Measurements from ENCODE around the gene DTWD2. TPM values are rescaled to one million over a fixed set of nuclear protein-coding genes. Genes with fewer than 3 reads are reported as not detected.

DTWD2 gene
- total RNA-seq, 1 experiment from 2014 or later = 10.0 TPM

- no peaks in the 10 kb centered on the region for H3K9me3 ChIP-seq (ENCODE audit: control insufficient read depth, insufficient read depth, low read depth, low read length)
- no peaks in the 10 kb centered on the region for H3K27me3 ChIP-seq (ENCODE audit: control insufficient read depth, insufficient read depth, low read length)
- H3K27ac ChIP-seq (ENCODE audit: low read length) = no peak overlapping the region
- no peak overlapping the region for H3K4me3 ChIP-seq (ENCODE audit: low read depth in 2 of 2, low read length in 2 of 2)
- no peak for TF ChIP-seq CTCF (IDR thresholded peaks at IDR 0.05)
- intact Hi-C loops (cut with micrococcal nuclease; ENCODE audit: unreplicated experiment) (no loop called here), in situ Hi-C loops (cut with HindIII; ENCODE audit: low pct_unique_long_range_greater_than_20kb, low sequenced_read_pairs) (no loop called here)
- CTCF ChIA-PET = no interaction called here
- no peaks in the 10 kb centered on the region for H3K4me1 ChIP-seq (ENCODE audit: control insufficient read depth, insufficient read depth, low read length)
- BruUV-seq (replicated peaks) = no TSS peak
- POLR2A ChIA-PET = no interaction called here
- DNase-seq (ENCODE audit: low read depth, low spot score) (no peak), ATAC-seq (no peak)
- no peaks in the 10 kb centered on the region for H3K36me3 ChIP-seq (ENCODE audit: control insufficient read depth, insufficient read depth, low read length)
Observed at GRCh38 chr5:118832974-118833373, 155.4 kb downstream of the DTWD2 start.

GRCh38 chr5:118825226-118825625 is 163.1 kb downstream of the DTWD2 start:
- Histone ChIP-seq H3K27ac (ENCODE audit: low read length) (no peak overlapping the region), H3K27me3 (ENCODE audit: control insufficient read depth, insufficient read depth, low read length) (no peaks in the 10 kb centered on the region), H3K36me3 (ENCODE audit: control insufficient read depth, insufficient read depth, low read length) (no peaks in the 10 kb centered on the region), H3K4me3 (ENCODE audit: low read depth in 2 of 2, low read length in 2 of 2) (no peak overlapping the region), H3K9me3 (ENCODE audit: control insufficient read depth, insufficient read depth, low read depth, low read length) (no peaks in the 10 kb centered on the region), H3K4me1 (ENCODE audit: control insufficient read depth, insufficient read depth, low read length) (no peaks in the 10 kb centered on the region)
- in situ Hi-C loops (cut with HindIII; ENCODE audit: low pct_unique_long_range_greater_than_20kb, low sequenced_read_pairs) = no loop called here
- intact Hi-C loops (cut with micrococcal nuclease; ENCODE audit: unreplicated experiment) = no loop called here
- TF ChIP-seq SIN3A (IDR thresholded peaks at IDR 0.05; ENCODE audit: borderline replicate concordance, insufficient read depth, low read depth, low read length) = no peak
- TF ChIP-seq POLR2AphosphoS5 (IDR thresholded peaks at IDR 0.05; ENCODE audit: low read depth, low read length) = no peak
- TF ChIP-seq CTCF (IDR thresholded peaks at IDR 0.05) = no peak
- no peak for TF ChIP-seq REST (IDR thresholded peaks at IDR 0.05; ENCODE audit: insufficient read depth in 1 of 2, low read depth in 2 of 2, low read length in 1 of 2)
- no peak for TF ChIP-seq TCF7L2 (IDR thresholded peaks at IDR 0.05; ENCODE audit: low read depth, low read length)
- ChIA-PET CTCF (no interaction called here), POLR2A (no interaction called here)
- ATAC-seq = no peak
- no peak for DNase-seq (ENCODE audit: low read depth, low spot score)
- no TSS peak for BruUV-seq (replicated peaks)

GRCh38 chr5:118818604-118819003 is 169.7 kb downstream of the DTWD2 start:
- ChIA-PET CTCF (no interaction called here), POLR2A (no interaction called here)
- no peak for DNase-seq (ENCODE audit: low read depth, low spot score)
- Histone ChIP-seq H3K27ac (ENCODE audit: low read length) (no peak overlapping the region), H3K36me3 (ENCODE audit: control insufficient read depth, insufficient read depth, low read length) (no peaks in the 10 kb centered on the region), H3K4me1 (ENCODE audit: control insufficient read depth, insufficient read depth, low read length) (no peaks in the 10 kb centered on the region), H3K9me3 (ENCODE audit: control insufficient read depth, insufficient read depth, low read depth, low read length) (no peaks in the 10 kb centered on the region), H3K27me3 (ENCODE audit: control insufficient read depth, insufficient read depth, low read length) (no peaks in the 10 kb centered on the region), H3K4me3 (ENCODE audit: low read depth in 2 of 2, low read length in 2 of 2) (no peak overlapping the region)
- intact Hi-C loops (cut with micrococcal nuclease; ENCODE audit: unreplicated experiment) = no loop called here
- TF ChIP-seq CTCF (IDR thresholded peaks at IDR 0.05) (no peak), POLR2AphosphoS5 (IDR thresholded peaks at IDR 0.05; ENCODE audit: low read depth, low read length) (no peak), TCF7L2 (IDR thresholded peaks at IDR 0.05; ENCODE audit: low read depth, low read length) (no peak), SIN3A (IDR thresholded peaks at IDR 0.05; ENCODE audit: borderline replicate concordance, insufficient read depth, low read depth, low read length) (no peak), REST (IDR thresholded peaks at IDR 0.05; ENCODE audit: insufficient read depth in 1 of 2, low read depth in 2 of 2, low read length in 1 of 2) (no peak)
- in situ Hi-C loops (cut with HindIII; ENCODE audit: low pct_unique_long_range_greater_than_20kb, low sequenced_read_pairs) = no loop called here
- ATAC-seq = no peak
- no TSS peak for BruUV-seq (replicated peaks)
